ENCODE measurements around the gene AKAP6. TPM values are rescaled to one million over a fixed set of nuclear protein-coding genes. Genes with fewer than 3 reads are reported as not detected.

AKAP6 gene
- total RNA-seq, 1 experiment from 2014 or later = 1.1 TPM

DNA sequence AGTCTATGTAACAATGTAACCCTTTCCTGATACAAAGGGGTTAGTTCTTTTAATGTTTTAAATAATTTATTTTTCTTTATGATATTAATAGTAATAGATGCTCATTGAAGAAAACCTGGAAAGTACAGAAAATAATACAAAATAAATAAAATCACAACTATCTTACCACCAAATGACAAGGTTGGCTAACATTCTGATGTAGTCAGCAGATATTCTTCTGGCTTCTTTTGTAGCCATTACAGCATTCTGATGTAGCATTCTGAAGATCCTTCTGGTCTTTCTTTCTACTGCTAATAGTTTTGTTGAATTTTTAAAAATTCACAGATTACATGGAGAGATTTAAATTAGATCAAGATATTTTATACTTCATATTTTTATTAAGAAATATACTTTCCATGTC lies 301.6 kb downstream of the AKAP6 start:
- H3K27ac ChIP-seq (ENCODE audit: insufficient read length, low read depth, low read length) = no peak overlapping the region
- no peaks in the 10 kb centered on the region for H3K4me1 ChIP-seq (ENCODE audit: insufficient read depth, low read length)
- H3K79me2 ChIP-seq (ENCODE audit: insufficient read depth, low read length) = no peaks in the 10 kb centered on the region
- Mint-ChIP-seq H3K36me3 (ENCODE audit: insufficient read depth in 1 of 3, low read depth in 3 of 3) (no peaks in the 10 kb centered on the region), H3K4me1 (peaks cover 12 to 16% of the 10 kb centered on the region in 2 experiments), H3K9me3 (no peaks in the 10 kb centered on the region), H3K27ac (no peak overlapping the region), H3K4me3 (no peak overlapping the region), H3K27me3 (ENCODE audit: low read depth) (no peaks in the 10 kb centered on the region)
- no peak overlapping the region for H3K4ac ChIP-seq (ENCODE audit: low read depth, low read length)
- H3K79me1 ChIP-seq (ENCODE audit: insufficient read depth, low read depth, low read length, poor library complexity, severe bottlenecking) = no peaks in the 10 kb centered on the region
- H3K9me3 ChIP-seq (ENCODE audit: control insufficient read depth, low read depth, low read length) = no peaks in the 10 kb centered on the region
- no peak overlapping the region for H2BK5ac ChIP-seq (ENCODE audit: insufficient read length, low read length)
- H3T11ph ChIP-seq (ENCODE audit: low read length) = no peak overlapping the region
- H2BK20ac ChIP-seq (ENCODE audit: low read depth, low read length, poor library complexity, severe bottlenecking) = no peak overlapping the region
- no peaks in the 10 kb centered on the region for H4K20me1 ChIP-seq (ENCODE audit: control insufficient read depth, insufficient read depth, insufficient read length)
- H2AFZ ChIP-seq (ENCODE audit: low read length) = no peak overlapping the region
- H3K23me2 ChIP-seq (ENCODE audit: insufficient read length, low read depth, low read length, poor library complexity, severe bottlenecking) = no peaks in the 10 kb centered on the region
- no peak overlapping the region for H4K8ac ChIP-seq (replicated peaks; ENCODE audit: insufficient read length, low read depth, low read length)
- H2BK12ac ChIP-seq (ENCODE audit: insufficient read length, low read depth, low read length) = no peak overlapping the region
- no peak for DNase-seq
- no peak overlapping the region for H3K23ac ChIP-seq (ENCODE audit: insufficient read length, low read depth, low read length)
- no peaks in the 10 kb centered on the region for H3K27me3 ChIP-seq (ENCODE audit: insufficient read depth, low read length)
- H3K9ac ChIP-seq (ENCODE audit: extremely low read depth, insufficient read length, low read length) = no peak overlapping the region
- no peak overlapping the region for H3K14ac ChIP-seq (ENCODE audit: insufficient read depth, low read length)
- H4K91ac ChIP-seq (ENCODE audit: insufficient read length, low read depth, low read length) = no peak overlapping the region
- no peak overlapping the region for H2BK15ac ChIP-seq (ENCODE audit: low read depth, low read length)
- H2BK120ac ChIP-seq (ENCODE audit: low read depth, low read length, poor library complexity, severe bottlenecking) = no peak overlapping the region
- no peak overlapping the region for H3K4me2 ChIP-seq (ENCODE audit: insufficient read depth, insufficient read length, low read length)
- H3K56ac ChIP-seq (ENCODE audit: insufficient read length, low read depth, low read length) = no peak overlapping the region
- TF ChIP-seq, protein P1, sequence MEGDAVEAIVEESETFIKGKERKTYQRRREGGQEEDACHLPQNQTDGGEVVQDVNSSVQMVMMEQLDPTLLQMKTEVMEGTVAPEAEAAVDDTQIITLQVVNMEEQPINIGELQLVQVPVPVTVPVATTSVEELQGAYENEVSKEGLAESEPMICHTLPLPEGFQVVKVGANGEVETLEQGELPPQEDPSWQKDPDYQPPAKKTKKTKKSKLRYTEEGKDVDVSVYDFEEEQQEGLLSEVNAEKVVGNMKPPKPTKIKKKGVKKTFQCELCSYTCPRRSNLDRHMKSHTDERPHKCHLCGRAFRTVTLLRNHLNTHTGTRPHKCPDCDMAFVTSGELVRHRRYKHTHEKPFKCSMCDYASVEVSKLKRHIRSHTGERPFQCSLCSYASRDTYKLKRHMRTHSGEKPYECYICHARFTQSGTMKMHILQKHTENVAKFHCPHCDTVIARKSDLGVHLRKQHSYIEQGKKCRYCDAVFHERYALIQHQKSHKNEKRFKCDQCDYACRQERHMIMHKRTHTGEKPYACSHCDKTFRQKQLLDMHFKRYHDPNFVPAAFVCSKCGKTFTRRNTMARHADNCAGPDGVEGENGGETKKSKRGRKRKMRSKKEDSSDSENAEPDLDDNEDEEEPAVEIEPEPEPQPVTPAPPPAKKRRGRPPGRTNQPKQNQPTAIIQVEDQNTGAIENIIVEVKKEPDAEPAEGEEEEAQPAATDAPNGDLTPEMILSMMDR (conservative IDR thresholded peaks at IDR 0.05) = no peak
- H2AK5ac ChIP-seq (ENCODE audit: insufficient read length, low read length) = no peak overlapping the region
- no peak overlapping the region for H4K5ac ChIP-seq (ENCODE audit: insufficient read length, low read depth, low read length)
- H3K18ac ChIP-seq (ENCODE audit: insufficient read length, low read depth, low read length) = no peak overlapping the region

Measured in H9 (cell line).